ENCODE data around the gene RPL7L1.
"Not testable (repeated sequence)": the region's sequence is repeated elsewhere in the genome, so short reads cannot be mapped to it uniquely, and the experiment has no call there.

Gene RPL7L1

GRCh38 chr6:42891199-42891722 is 11.8 kb downstream of the RPL7L1 start:
- H3K36me3 ChIP-seq (ENCODE audit: control insufficient read depth in 2 of 2, insufficient read depth in 1 of 2, low read length in 2 of 2): peaks cover 0 to 20% of the 10 kb centered on the region in 2 experiments; a peak in 2 of 3 replicates
- no peaks in the 10 kb centered on the region for H3K4me1 ChIP-seq (ENCODE audit: control insufficient read depth, insufficient read depth, low read length)
- no peak for TF ChIP-seq SCRT1 (tag by site-specific recombination; IDR thresholded peaks at IDR 0.05; ENCODE audit: borderline replicate concordance)
- TF ChIP-seq ZNF398 (tag by site-specific recombination; IDR thresholded peaks at IDR 0.05): no peak
- TF ChIP-seq ZBTB6 (tag by site-specific recombination; IDR thresholded peaks at IDR 0.05): no peak
- TF ChIP-seq TSHZ1 (tag by site-specific recombination; IDR thresholded peaks at IDR 0.05; ENCODE audit: borderline replicate concordance): no peak
- TF ChIP-seq HOXD13 (CRISPR knock-in tag; IDR thresholded peaks at IDR 0.05; ENCODE audit: borderline replicate concordance): no peak
- TF ChIP-seq PRDM6 (tag by site-specific recombination; IDR thresholded peaks at IDR 0.05): no peak
- TF ChIP-seq ZSCAN5A (tag by site-specific recombination; IDR thresholded peaks at IDR 0.05): no peak
- no peak for TF ChIP-seq ZNF677 (tag by site-specific recombination; IDR thresholded peaks at IDR 0.05)
- H3K4me3 ChIP-seq (ENCODE audit: low read depth, low read length): peak overlapping the region; percentile 66
- H3K27ac ChIP-seq (ENCODE audit: extremely low read depth, low read depth, low read length): peak overlapping the region; percentile 94
- H3K9me3 ChIP-seq (ENCODE audit: control insufficient read depth, insufficient read depth, low read depth, low read length): no peaks in the 10 kb centered on the region
- CTCF ChIA-PET: interaction anchor here (0.6 to 3.5 kb wide), 8 partner anchors 10 to 230 kb away, joined by 3 to 31 read pairs (median 3); partner anchors contain the start of genes CNPY3 and RPL7L1
- POLR2A ChIA-PET: interaction anchor here (0.6 to 5.5 kb wide), 21 partner anchors 10 to 677 kb away, joined by 3 to 87 read pairs (median 4); partner anchors contain the start of genes BICRAL, CNPY3, KLC4 and KLHDC3

GRCh38 chr6:42894041-42894828 is 14.8 kb downstream of the RPL7L1 start:
- H3K4me1 ChIP-seq (ENCODE audit: control insufficient read depth, insufficient read depth, low read length): not testable (repeated sequence)

More at GRCh38 chr6:42894041-42894828, 14.8 kb downstream of the RPL7L1 start:
- CTCF ChIA-PET: interaction anchor here (0.7 to 1.2 kb wide), 3 partner anchors 18 to 232 kb away, joined by 3 to 6 read pairs (median 3); no protein-coding TSS in a partner anchor
- POLR2A ChIA-PET: interaction anchor here (1.3 to 5.5 kb wide), 2 partner anchors 14 to 15 kb away, joined by 3 to 87 read pairs; partner anchors contain the start of gene RPL7L1
- H3K36me3 ChIP-seq (ENCODE audit: control insufficient read depth in 2 of 2, insufficient read depth in 1 of 2, low read length in 2 of 2); H3K4me3 ChIP-seq (ENCODE audit: low read depth, low read length); H3K27ac ChIP-seq (ENCODE audit: extremely low read depth, low read depth, low read length); H3K9me3 ChIP-seq (ENCODE audit: control insufficient read depth, insufficient read depth, low read depth, low read length): not testable (repeated sequence)
